Measurements from ENCODE around the gene UBL4A. TPM values are rescaled to one million over a fixed set of nuclear protein-coding genes. Genes with fewer than 3 reads are reported as not detected.

The UBL4A gene
- total RNA-seq, 1 donor from 2014 or later: 29.2 TPM

GRCh38 chrX:154512879-154513553, 26.6 kb upstream of the UBL4A start:
- peaks cover 22% of the 10 kb centered on the region for H3K36me3 Mint-ChIP-seq
- H3K27me3 Mint-ChIP-seq (ENCODE audit: low read depth): no peaks in the 10 kb centered on the region
- DNase-seq (ENCODE audit: low spot score in 2 of 2, unreplicated experiment in 2 of 2): no peak
- TF ChIP-seq CTCF (IDR thresholded peaks at IDR 0.05; ENCODE audit: unreplicated experiment): no peak
- H3K4me3 Mint-ChIP-seq: no peak overlapping the region
- no peak overlapping the region for H3K27ac Mint-ChIP-seq
- H3K4me1 Mint-ChIP-seq: peaks cover 17% of the 10 kb centered on the region
- peaks cover 22% of the 10 kb centered on the region for H3K9me3 Mint-ChIP-seq

GRCh38 chrX:154511761-154512160, 25.3 kb upstream of the UBL4A start:
- no peak overlapping the region for H3K27ac Mint-ChIP-seq
- peaks cover 22% of the 10 kb centered on the region for H3K36me3 Mint-ChIP-seq
- H3K4me1 Mint-ChIP-seq: peaks cover 8% of the 10 kb centered on the region

GRCh38 chrX:154509455-154509854, 23.0 kb upstream of the UBL4A start:
- no peaks in the 10 kb centered on the region for H3K27me3 Mint-ChIP-seq (ENCODE audit: low read depth)
- no peak overlapping the region for H3K4me3 Mint-ChIP-seq
- H3K27ac Mint-ChIP-seq: no peak overlapping the region
- peaks cover 1% of the 10 kb centered on the region for H3K4me1 Mint-ChIP-seq
- peaks cover 24% of the 10 kb centered on the region for H3K9me3 Mint-ChIP-seq
- no peak for DNase-seq (ENCODE audit: low spot score in 2 of 2, unreplicated experiment in 2 of 2)
- peaks cover 25% of the 10 kb centered on the region for H3K36me3 Mint-ChIP-seq
- no peak for TF ChIP-seq CTCF (IDR thresholded peaks at IDR 0.05; ENCODE audit: unreplicated experiment)

More at GRCh38 chrX:154511761-154512160, 25.3 kb upstream of the UBL4A start:
- Mint-ChIP-seq H3K9me3 (peaks cover 21% of the 10 kb centered on the region), H3K27me3 (ENCODE audit: low read depth) (no peaks in the 10 kb centered on the region), H3K4me3 (no peak overlapping the region)
- no peak for TF ChIP-seq CTCF (IDR thresholded peaks at IDR 0.05; ENCODE audit: unreplicated experiment)
- no peak for DNase-seq (ENCODE audit: low spot score in 2 of 2, unreplicated experiment in 2 of 2)

DNA sequence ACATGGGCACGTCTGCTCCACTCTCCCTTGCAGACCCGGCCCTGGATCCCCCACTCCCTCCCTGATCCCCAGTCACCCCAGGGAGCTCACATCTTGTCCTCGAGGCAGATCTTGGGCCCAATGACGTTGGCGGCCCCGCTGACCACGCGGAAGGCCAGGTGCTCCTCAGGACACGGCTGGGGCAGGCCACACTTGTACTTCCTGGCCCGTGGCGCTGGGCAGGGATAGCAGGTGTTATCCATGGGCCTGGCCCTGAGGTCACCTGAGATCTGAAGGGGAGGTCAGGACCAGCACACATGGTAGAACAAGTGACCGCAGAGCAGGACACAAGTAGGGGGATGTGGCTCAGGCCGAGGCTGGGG, 21.9 kb upstream of the UBL4A start:
- Mint-ChIP-seq H3K4me3 (no peak overlapping the region), H3K4me1 (no peaks in the 10 kb centered on the region), H3K27ac (no peak overlapping the region), H3K9me3 (peaks cover 18% of the 10 kb centered on the region), H3K36me3 (peaks cover 20% of the 10 kb centered on the region), H3K27me3 (ENCODE audit: low read depth) (no peaks in the 10 kb centered on the region)
- TF ChIP-seq CTCF (IDR thresholded peaks at IDR 0.05; ENCODE audit: unreplicated experiment): no peak
- no peak for DNase-seq (ENCODE audit: low spot score in 2 of 2, unreplicated experiment in 2 of 2)

GRCh38 chrX:154507673-154508383, 21.4 kb upstream of the UBL4A start:
- no peak for TF ChIP-seq CTCF (IDR thresholded peaks at IDR 0.05; ENCODE audit: unreplicated experiment)
- Mint-ChIP-seq H3K27me3 (ENCODE audit: low read depth) (no peaks in the 10 kb centered on the region), H3K9me3 (peaks cover 18% of the 10 kb centered on the region), H3K4me1 (no peaks in the 10 kb centered on the region), H3K4me3 (no peak overlapping the region), H3K36me3 (peaks cover 20% of the 10 kb centered on the region), H3K27ac (no peak overlapping the region)
- no peak for DNase-seq (ENCODE audit: low spot score in 2 of 2, unreplicated experiment in 2 of 2)

All from mesothelial cell of epicardium (in vitro differentiated cells).